Esophagus muscularis mucosa (tissue), 4 donors: ENCODE data around the gene ETFA. TPM values are rescaled to one million over a fixed set of nuclear protein-coding genes. Genes with fewer than 3 reads are reported as not detected.

Experiments used
- DNase-seq: peaks from one replicate; pipeline ENCODE4 v3.0.0-alpha.2; 2017; ENCODE audit errors: extremely low spot score
- H3K27ac ChIP-seq, 4 donors: fragments of 200-600 bp; sonication (generic); replicated peaks in 1 of 4; 1 replicate in 3 of 4; 2 replicates in 1 of 4; pipeline ENCODE4 v1.5.1; 2016 to 2019; ENCODE audit warnings: mild to moderate bottlenecking in 1 of 4
- H3K27me3 ChIP-seq, 4 donors: fragments of 200-600 bp; sonication (generic); one replicate each; pipeline versions ENCODE4 v1.5.1 to v1.6.0; 2016 to 2019
- H3K36me3 ChIP-seq, 4 donors: fragments of 200-600 bp; sonication (generic); one replicate each; pipeline ENCODE4 v1.5.1; 2016 to 2019
- H3K4me1 ChIP-seq, 4 donors: fragments of 200-600 bp; sonication (generic); one replicate each; pipeline ENCODE4 v1.5.1; 2016 to 2019
- H3K4me3 ChIP-seq, 4 donors: fragments of 200-600 bp; sonication (generic); 1 replicate in 2 of 4; 2 replicates in 2 of 4; pipeline ENCODE4 v1.5.1; 2016 to 2019; ENCODE audit warnings: mild to moderate bottlenecking in 4 of 4, moderate library complexity in 1 of 4
- H3K9me3 ChIP-seq, 4 donors: fragments of 200-600 bp; sonication (generic); 1 replicate in 3 of 4; 2 replicates in 1 of 4; pipeline ENCODE4 v1.5.1; 2016 to 2019
- EP300 ChIP-seq: sonication (generic); formaldehyde crosslinking; IDR thresholded peaks from one replicate; pipeline ENCODE4 v1.6.1; 2017; ENCODE audit warnings: antibody characterized with exemption
- POLR2A ChIP-seq: fragments of 450-650 bp; IDR thresholded peaks from one replicate; pipeline ENCODE4 v1.6.1; 2017; ENCODE audit warnings: antibody characterized with exemption, moderate library complexity, mild to moderate bottlenecking, low read depth
- POLR2AphosphoS5 ChIP-seq, 2 donors: sonication (generic); formaldehyde crosslinking; IDR thresholded peaks; one replicate each; pipeline ENCODE4 v1.6.1; 2017; ENCODE audit warnings: antibody characterized with exemption in 2 of 2
- WGBS: methylation state at CpG from one replicate; pipeline ENCODE4 v1.1.5; 2018; 5-methylcytosine and 5-hydroxymethylcytosine counted together
- intact Hi-C: fragments of 100-400 bp; cut with DNase I; formaldehyde crosslinking; loops from one replicate; pipeline ENCODE4 v1.15.1; 2023
- total RNA-seq, 4 donors: library from RNA; depleted of rRNA; stranded (reverse); fragments of >200 nt; gene quantifications; one replicate each; pipeline versions ENCODE4 v1.1.0 to v1.2.1, GENCODE V29; 2016
- TF ChIP-seq, protein P1 (sequence below), 3 experiments: fragments of 200-600 bp in 2 of 3; fragments of 450-650 bp in 1 of 3; sonication (generic) in 2 of 3; IDR thresholded peaks; one replicate each; pipeline ENCODE4 v1.5.1; 2017 to 2019; ENCODE audit warnings: antibody characterized with exemption in 3 of 3, mild to moderate bottlenecking in 2 of 3, moderate library complexity in 1 of 3

The ETFA gene
- total RNA-seq, 4 donors from 2014 or later, result 98.7 to 137 (median 130) TPM

DNA sequence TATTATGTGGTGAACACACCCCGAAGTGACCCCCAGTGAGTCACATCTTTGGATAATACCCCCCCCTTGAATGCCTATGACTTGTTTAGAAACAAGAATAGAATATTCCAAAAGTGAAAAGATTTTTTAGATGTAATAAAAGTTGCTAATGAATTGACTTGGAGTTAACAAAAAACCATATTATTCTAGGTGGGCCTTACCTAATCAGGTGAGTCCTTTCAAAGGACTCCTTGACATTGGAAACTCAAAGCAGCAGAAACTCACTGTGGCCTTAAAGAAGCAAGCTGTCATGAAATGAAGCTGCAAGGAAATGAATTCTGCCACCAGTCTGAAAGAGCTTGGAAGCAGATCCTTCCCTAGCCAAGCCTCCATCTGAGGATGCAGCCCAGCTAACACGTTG is 14.4 kb upstream of the ETFA start:
- no peak overlapping the region for H3K27ac ChIP-seq
- DNase-seq, result no peak
- H3K4me1 ChIP-seq, result no peaks in the 10 kb centered on the region
- no peak overlapping the region for H3K4me3 ChIP-seq
- intact Hi-C loops, result no loop called here
- 78% methylated on average over 2 of the region's 2 CpGs for WGBS
- no peaks in the 10 kb centered on the region for H3K36me3 ChIP-seq
- TF ChIP-seq EP300, result no peak
- peaks cover 0 to 67% (median 0%) of the 10 kb centered on the region in 4 donors for H3K27me3 ChIP-seq
- no peaks in the 10 kb centered on the region for H3K9me3 ChIP-seq

DNA sequence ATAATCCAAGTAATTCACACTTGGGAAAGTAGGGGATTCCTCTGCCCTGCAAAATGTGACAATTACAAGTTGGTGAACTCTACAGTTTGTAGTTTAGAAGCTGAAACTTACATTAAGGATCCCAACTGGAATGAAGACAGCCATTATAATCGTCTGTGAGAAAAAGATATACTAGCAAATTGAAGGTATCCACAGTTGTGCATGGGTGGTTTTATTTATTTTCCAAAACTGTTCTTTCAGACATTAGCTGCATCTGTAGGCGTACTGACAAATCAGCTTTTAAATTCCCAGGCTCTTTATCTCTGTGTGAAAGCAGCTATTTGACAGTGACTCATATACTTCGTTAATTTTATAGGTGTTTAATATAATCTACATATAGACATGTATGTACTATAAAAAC is 12.8 kb upstream of the ETFA start:
- no peaks in the 10 kb centered on the region for H3K4me1 ChIP-seq
- peaks cover 0 to 57% (median 0%) of the 10 kb centered on the region in 4 donors for H3K27me3 ChIP-seq
- intact Hi-C loops, result no loop called here
- H3K27ac ChIP-seq, result no peak overlapping the region
- WGBS, result 54% methylated on average over 3 of the region's 3 CpGs
- TF ChIP-seq POLR2A (no peak), EP300 (no peak), POLR2AphosphoS5 (IDR thresholded peaks at IDR 0.05) (no peak)
- TF ChIP-seq, protein P1, sequence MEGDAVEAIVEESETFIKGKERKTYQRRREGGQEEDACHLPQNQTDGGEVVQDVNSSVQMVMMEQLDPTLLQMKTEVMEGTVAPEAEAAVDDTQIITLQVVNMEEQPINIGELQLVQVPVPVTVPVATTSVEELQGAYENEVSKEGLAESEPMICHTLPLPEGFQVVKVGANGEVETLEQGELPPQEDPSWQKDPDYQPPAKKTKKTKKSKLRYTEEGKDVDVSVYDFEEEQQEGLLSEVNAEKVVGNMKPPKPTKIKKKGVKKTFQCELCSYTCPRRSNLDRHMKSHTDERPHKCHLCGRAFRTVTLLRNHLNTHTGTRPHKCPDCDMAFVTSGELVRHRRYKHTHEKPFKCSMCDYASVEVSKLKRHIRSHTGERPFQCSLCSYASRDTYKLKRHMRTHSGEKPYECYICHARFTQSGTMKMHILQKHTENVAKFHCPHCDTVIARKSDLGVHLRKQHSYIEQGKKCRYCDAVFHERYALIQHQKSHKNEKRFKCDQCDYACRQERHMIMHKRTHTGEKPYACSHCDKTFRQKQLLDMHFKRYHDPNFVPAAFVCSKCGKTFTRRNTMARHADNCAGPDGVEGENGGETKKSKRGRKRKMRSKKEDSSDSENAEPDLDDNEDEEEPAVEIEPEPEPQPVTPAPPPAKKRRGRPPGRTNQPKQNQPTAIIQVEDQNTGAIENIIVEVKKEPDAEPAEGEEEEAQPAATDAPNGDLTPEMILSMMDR (IDR thresholded peaks at IDR 0.05), result no peak
- H3K9me3 ChIP-seq, result no peaks in the 10 kb centered on the region
- no peak for DNase-seq
- H3K36me3 ChIP-seq, result no peaks in the 10 kb centered on the region
- H3K4me3 ChIP-seq, result no peak overlapping the region

DNA sequence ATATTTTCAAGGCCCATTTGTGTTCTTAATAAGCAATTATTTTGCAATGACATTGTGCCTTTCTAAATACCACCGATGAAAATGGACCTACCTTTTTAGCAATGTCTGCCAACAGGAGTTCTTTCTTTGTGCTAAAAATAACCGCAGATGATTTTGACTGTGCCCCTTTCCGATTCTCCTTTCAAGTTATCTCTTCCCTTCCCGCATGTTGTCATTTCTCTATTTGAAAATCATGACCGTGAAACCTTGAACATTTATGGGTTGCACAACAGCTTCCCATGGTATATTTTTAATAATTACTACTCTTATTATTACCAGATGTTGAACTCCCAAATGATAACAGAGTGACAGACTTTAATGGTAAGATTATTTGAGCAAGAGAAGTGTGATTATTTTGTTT is 10.3 kb upstream of the ETFA start:
- Histone ChIP-seq H3K4me3 (no peak overlapping the region), H3K27me3 (peaks cover 0 to 41% (median 0%) of the 10 kb centered on the region in 4 donors), H3K9me3 (no peaks in the 10 kb centered on the region), H3K27ac (no peak overlapping the region), H3K4me1 (no peaks in the 10 kb centered on the region), H3K36me3 (no peaks in the 10 kb centered on the region)
- intact Hi-C loops, result no loop called here
- WGBS, result 64% methylated on average over 5 of the region's 5 CpGs
- no peak for DNase-seq
- TF ChIP-seq, protein P1 (IDR thresholded peaks at IDR 0.05), result no peak
- no peak for TF ChIP-seq EP300
- TF ChIP-seq POLR2AphosphoS5 (IDR thresholded peaks at IDR 0.05), result no peak
- TF ChIP-seq POLR2A, result no peak

DNA sequence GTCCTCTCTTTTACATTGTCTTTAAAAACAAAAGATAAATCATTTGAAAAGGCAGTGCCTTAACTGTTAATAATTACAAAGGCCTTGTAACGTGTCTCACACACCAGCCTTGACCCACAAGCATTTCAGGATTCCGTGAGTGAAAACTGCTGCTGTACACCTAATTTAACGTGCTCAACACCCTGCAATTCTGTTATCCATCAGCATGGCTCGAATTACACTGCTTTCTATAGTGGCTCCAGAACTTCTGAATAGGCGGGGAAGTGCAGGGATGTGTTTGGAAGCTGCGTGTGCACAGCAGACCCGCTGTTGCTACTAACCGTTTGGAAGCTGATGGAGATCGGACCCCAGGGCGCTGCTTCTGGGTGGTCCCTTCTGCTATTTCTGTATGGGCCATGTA is 9.9 kb upstream of the ETFA start:
- Histone ChIP-seq H3K4me3 (no peak overlapping the region), H3K4me1 (no peaks in the 10 kb centered on the region), H3K27ac (no peak overlapping the region), H3K27me3 (peaks cover 0 to 37% (median 0%) of the 10 kb centered on the region in 4 donors), H3K36me3 (no peaks in the 10 kb centered on the region), H3K9me3 (no peaks in the 10 kb centered on the region)
- intact Hi-C loops, result no loop called here
- no peak for DNase-seq
- TF ChIP-seq, protein P1 (IDR thresholded peaks at IDR 0.05), result no peak
- 55% methylated on average over 10 of the region's 10 CpGs for WGBS

DNA sequence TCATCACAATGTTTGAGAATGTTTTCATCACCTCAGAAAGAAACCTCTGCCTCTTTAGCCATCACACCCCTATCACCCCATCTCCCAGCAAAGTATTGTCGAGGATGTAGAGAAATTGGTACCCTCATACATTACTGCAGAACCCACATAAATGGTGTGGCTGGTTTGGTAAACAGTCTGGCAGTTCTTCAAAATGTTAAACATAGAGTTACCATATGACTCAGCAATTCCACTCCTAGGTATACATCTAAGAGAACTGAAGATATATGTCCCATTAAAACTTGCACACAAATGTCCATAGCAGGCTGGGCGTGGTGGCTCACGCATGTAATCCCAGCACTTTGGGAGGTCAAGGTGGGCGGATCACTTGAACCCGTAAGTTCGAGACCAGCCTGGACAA is 8.7 kb upstream of the ETFA start:
- Histone ChIP-seq H3K4me3 (no peak overlapping the region), H3K27me3 (peaks cover 0 to 29% (median 0%) of the 10 kb centered on the region in 4 donors), H3K36me3 (no peaks in the 10 kb centered on the region), H3K27ac (no peak overlapping the region), H3K9me3 (no peaks in the 10 kb centered on the region), H3K4me1 (no peaks in the 10 kb centered on the region)
- intact Hi-C loops, result no loop called here
- no peak for DNase-seq
- TF ChIP-seq, protein P1 (IDR thresholded peaks at IDR 0.05), result no peak
- TF ChIP-seq POLR2A (no peak), EP300 (no peak), POLR2AphosphoS5 (IDR thresholded peaks at IDR 0.05) (no peak)
- WGBS, result 90% methylated on average over 6 of the region's 6 CpGs
